SK-N-SH treated with all-trans-retinoic acid at 6 μM for 48 hours (cell line): ENCODE measurements around the gene C7orf57.

Experiments
- ATAC-seq: fragments of 200-7000 bp; cut with Tn5 transposase; 3 replicates; pipeline ENCODE4 v1.9.1; 2020; ENCODE audit warnings: mild to moderate bottlenecking, moderate library complexity
- ARNTL ChIP-seq: fragments of 450-650 bp; formaldehyde crosslinking; IDR thresholded peaks from 2 replicates; pipeline ENCODE4 v1.5.0; 2020; ENCODE audit warnings: low read depth, mild to moderate bottlenecking, moderate library complexity, borderline replicate concordance
- BACH2 ChIP-seq: fragments of 250-450 bp; sonication (Bioruptor Pico); IDR thresholded peaks from 2 replicates; pipeline ENCODE4 v1.9.0; 2021; ENCODE audit warnings: mild to moderate bottlenecking, borderline replicate concordance
- ESRRG ChIP-seq: fragments of 250-450 bp; sonication (Bioruptor Pico); IDR thresholded peaks from 2 replicates; pipeline ENCODE4 v1.6.1; 2021; ENCODE audit warnings: mild to moderate bottlenecking
- GLIS3 ChIP-seq: fragments of 250-450 bp; sonication (Bioruptor Pico); IDR thresholded peaks from 2 replicates; pipeline ENCODE4 v1.5.0; 2020; ENCODE audit warnings: mild to moderate bottlenecking, moderate library complexity
- ISL1 ChIP-seq: fragments of 250-450 bp; sonication (Bioruptor Pico); IDR thresholded peaks from 2 replicates; pipeline ENCODE4 v2.1.2; 2022; ENCODE audit warnings: mild to moderate bottlenecking, moderate library complexity
- OSR1 ChIP-seq: fragments of 250-450 bp; sonication (Bioruptor Pico); IDR thresholded peaks from 2 replicates; pipeline ENCODE4 v1.8.0; 2022; ENCODE audit warnings: moderate library complexity, mild to moderate bottlenecking, inconsistent platforms
- PPARA ChIP-seq: fragments of 250-450 bp; sonication (Bioruptor Pico); IDR thresholded peaks from 2 replicates; pipeline ENCODE4 v1.5.0; 2020; ENCODE audit warnings: mild to moderate bottlenecking, borderline replicate concordance
- RARB ChIP-seq: fragments of 250-450 bp; sonication (Bioruptor Pico); IDR thresholded peaks from 2 replicates; pipeline ENCODE4 v1.8.0; 2021; ENCODE audit warnings: mild to moderate bottlenecking, moderate library complexity
- SNAI2 ChIP-seq: fragments of 250-450 bp; sonication (Bioruptor Pico); IDR thresholded peaks from 2 replicates; pipeline ENCODE4 v1.5.0; 2020; ENCODE audit warnings: mild to moderate bottlenecking, moderate library complexity
- TCF4 ChIP-seq: fragments of 250-450 bp; sonication (Bioruptor Pico); IDR thresholded peaks from 2 replicates; pipeline ENCODE4 v1.8.0; 2021; ENCODE audit warnings: mild to moderate bottlenecking, moderate library complexity, borderline replicate concordance
- ZC3H10 ChIP-seq: fragments of 250-450 bp; sonication (Bioruptor Pico); IDR thresholded peaks from 2 replicates; pipeline ENCODE4 v1.5.1; 2021; ENCODE audit warnings: mild to moderate bottlenecking, moderate library complexity
- ZFP3 ChIP-seq: fragments of 250-450 bp; sonication (Bioruptor Pico); IDR thresholded peaks from 2 replicates; pipeline ENCODE4 v1.5.0; 2020; ENCODE audit warnings: mild to moderate bottlenecking, moderate library complexity
- ZFP30 ChIP-seq: fragments of 450-650 bp; formaldehyde crosslinking; IDR thresholded peaks from 2 replicates; pipeline ENCODE4 v1.5.0; 2022; ENCODE audit warnings: mild to moderate bottlenecking, moderate library complexity
- ZNF565 ChIP-seq: fragments of 450-650 bp; formaldehyde crosslinking; conservative IDR thresholded peaks from 2 replicates; pipeline ENCODE4 v1.5.0; 2020; ENCODE audit warnings: low read depth, mild to moderate bottlenecking, moderate library complexity
- ZNF70 ChIP-seq: fragments of 450-650 bp; formaldehyde crosslinking; IDR thresholded peaks from 2 replicates; pipeline ENCODE4 v1.5.0; 2020; ENCODE audit warnings: mild to moderate bottlenecking, moderate library complexity
- ZNF8 ChIP-seq: fragments of 450-650 bp; formaldehyde crosslinking; IDR thresholded peaks from 2 replicates; pipeline ENCODE4 v1.5.0; 2020; ENCODE audit warnings: mild to moderate bottlenecking, moderate library complexity
- TF ChIP-seq, protein P1 (sequence below): fragments of 250-450 bp; sonication (Bioruptor Pico); IDR thresholded peaks from 2 replicates; pipeline ENCODE4 v1.8.0; 2020; ENCODE audit warnings: mild to moderate bottlenecking, moderate library complexity, borderline replicate concordance
- TF ChIP-seq, protein P2 (sequence below): fragments of 250-450 bp; sonication (Bioruptor Pico); IDR thresholded peaks from 2 replicates; pipeline ENCODE4 v1.5.1; 2021; ENCODE audit warnings: mild to moderate bottlenecking, moderate library complexity
- TF ChIP-seq, protein P3 (sequence below): fragments of 250-450 bp; sonication (Bioruptor Pico); IDR thresholded peaks from 2 replicates; pipeline ENCODE4 v1.8.0; 2021; ENCODE audit warnings: low read depth, mild to moderate bottlenecking, moderate library complexity, borderline replicate concordance
- TF ChIP-seq, protein P4 (sequence below): fragments of 250-450 bp; sonication (Bioruptor Pico); IDR thresholded peaks from 2 replicates; pipeline ENCODE4 v1.5.1; 2020; ENCODE audit warnings: low read depth, mild to moderate bottlenecking, moderate library complexity
- TF ChIP-seq, protein P5 (sequence below): fragments of 250-450 bp; sonication (Bioruptor Pico); IDR thresholded peaks from 2 replicates; pipeline ENCODE4 v1.5.0; 2020; ENCODE audit warnings: mild to moderate bottlenecking, moderate library complexity

The C7orf57 gene

DNA sequence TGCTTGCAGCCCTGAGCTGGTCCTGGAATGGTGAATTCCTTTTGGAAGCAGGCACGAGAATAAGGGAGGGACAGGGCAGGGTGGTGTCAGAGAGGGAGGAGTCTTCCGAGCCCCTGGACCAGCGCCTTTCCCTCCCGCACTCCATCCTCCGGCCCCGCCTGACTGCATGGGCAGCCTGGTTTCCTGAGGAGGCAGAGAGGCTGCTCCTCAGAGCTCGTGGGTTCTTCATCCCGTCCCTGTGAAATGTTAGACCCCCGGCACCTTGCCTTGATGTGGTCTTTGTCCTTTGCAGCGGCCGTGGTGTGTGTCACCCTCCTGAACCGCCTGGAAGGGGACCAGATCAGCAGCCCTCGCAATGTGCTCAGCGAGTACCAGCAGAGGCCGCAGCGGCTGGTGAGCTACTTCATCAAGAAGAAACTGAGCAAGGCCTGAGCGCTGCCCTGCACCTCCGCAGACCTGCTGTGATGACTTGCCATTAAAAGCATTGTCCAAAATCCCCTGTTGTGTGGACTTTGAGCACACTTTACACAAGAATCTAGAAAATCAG, 72.7 kb downstream of the C7orf57 start:
- TF ChIP-seq, protein P1, sequence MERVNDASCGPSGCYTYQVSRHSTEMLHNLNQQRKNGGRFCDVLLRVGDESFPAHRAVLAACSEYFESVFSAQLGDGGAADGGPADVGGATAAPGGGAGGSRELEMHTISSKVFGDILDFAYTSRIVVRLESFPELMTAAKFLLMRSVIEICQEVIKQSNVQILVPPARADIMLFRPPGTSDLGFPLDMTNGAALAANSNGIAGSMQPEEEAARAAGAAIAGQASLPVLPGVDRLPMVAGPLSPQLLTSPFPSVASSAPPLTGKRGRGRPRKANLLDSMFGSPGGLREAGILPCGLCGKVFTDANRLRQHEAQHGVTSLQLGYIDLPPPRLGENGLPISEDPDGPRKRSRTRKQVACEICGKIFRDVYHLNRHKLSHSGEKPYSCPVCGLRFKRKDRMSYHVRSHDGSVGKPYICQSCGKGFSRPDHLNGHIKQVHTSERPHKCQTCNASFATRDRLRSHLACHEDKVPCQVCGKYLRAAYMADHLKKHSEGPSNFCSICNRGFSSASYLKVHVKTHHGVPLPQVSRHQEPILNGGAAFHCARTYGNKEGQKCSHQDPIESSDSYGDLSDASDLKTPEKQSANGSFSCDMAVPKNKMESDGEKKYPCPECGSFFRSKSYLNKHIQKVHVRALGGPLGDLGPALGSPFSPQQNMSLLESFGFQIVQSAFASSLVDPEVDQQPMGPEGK (CRISPR knock-in tag), result no peak
- TF ChIP-seq ZNF70 (no peak), PPARA (CRISPR knock-in tag) (no peak), GLIS3 (CRISPR knock-in tag) (no peak), ISL1 (no peak), OSR1 (CRISPR knock-in tag) (no peak), BACH2 (CRISPR knock-in tag) (no peak), ESRRG (CRISPR knock-in tag) (no peak), SNAI2 (CRISPR knock-in tag) (no peak), ARNTL (CRISPR knock-in tag) (no peak), ZNF8 (CRISPR knock-in tag) (no peak), RARB (CRISPR knock-in tag) (no peak), ZNF565 (CRISPR knock-in tag) (no peak), TCF4 (CRISPR knock-in tag) (no peak)
- TF ChIP-seq, protein P2, sequence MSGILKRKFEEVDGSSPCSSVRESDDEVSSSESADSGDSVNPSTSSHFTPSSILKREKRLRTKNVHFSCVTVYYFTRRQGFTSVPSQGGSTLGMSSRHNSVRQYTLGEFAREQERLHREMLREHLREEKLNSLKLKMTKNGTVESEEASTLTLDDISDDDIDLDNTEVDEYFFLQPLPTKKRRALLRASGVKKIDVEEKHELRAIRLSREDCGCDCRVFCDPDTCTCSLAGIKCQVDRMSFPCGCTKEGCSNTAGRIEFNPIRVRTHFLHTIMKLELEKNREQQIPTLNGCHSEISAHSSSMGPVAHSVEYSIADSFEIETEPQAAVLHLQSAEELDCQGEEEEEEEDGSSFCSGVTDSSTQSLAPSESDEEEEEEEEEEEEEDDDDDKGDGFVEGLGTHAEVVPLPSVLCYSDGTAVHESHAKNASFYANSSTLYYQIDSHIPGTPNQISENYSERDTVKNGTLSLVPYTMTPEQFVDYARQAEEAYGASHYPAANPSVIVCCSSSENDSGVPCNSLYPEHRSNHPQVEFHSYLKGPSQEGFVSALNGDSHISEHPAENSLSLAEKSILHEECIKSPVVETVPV (CRISPR knock-in tag), result no peak
- ATAC-seq, result no peak

DNA sequence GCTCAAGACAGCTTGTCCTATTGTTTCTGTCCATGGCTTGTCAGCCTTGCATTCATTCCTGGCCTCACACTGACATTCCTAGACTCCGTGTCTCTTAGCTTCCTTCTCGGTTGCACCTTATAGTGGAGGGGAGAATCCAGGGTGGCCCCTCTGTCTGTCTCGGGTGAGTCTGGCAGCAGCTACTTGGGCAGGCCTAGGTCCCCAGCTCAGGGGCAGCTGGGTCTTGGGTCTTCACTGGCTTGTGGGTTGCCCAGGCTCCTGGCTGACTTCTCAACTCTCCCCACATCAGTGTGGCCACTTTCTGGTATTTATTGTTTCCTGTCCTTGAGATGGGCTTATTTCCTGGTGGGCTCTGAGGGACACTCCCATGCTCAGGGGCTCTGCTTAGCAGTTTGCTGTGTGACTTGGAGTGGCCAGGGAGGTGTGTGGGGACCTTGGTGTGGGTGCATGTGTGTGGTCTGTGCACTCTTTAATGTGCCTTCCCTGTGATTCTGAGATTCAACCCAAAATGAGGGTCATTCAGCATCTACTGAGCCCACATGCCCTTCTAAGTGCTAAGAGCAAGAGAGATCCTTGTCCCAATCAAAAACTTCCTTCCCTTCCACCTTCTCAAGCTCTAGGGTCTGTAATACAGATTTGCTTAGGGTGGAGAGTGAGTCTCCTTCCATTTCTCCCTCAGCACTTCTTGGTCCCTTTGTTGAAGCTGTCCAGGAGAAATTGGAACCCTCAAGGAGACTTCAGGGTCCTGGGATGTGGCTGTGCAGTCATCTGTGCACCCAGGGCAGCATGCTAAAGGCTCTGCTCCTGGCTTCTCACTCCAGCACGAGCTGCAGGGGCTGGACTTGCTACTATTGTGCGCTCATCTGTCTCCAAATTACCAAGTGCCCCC, 73.9 kb downstream of the C7orf57 start:
- TF ChIP-seq TCF4 (CRISPR knock-in tag), result no peak
- TF ChIP-seq BACH2 (CRISPR knock-in tag), result no peak
- TF ChIP-seq ARNTL (CRISPR knock-in tag), result no peak
- TF ChIP-seq, protein P3, sequence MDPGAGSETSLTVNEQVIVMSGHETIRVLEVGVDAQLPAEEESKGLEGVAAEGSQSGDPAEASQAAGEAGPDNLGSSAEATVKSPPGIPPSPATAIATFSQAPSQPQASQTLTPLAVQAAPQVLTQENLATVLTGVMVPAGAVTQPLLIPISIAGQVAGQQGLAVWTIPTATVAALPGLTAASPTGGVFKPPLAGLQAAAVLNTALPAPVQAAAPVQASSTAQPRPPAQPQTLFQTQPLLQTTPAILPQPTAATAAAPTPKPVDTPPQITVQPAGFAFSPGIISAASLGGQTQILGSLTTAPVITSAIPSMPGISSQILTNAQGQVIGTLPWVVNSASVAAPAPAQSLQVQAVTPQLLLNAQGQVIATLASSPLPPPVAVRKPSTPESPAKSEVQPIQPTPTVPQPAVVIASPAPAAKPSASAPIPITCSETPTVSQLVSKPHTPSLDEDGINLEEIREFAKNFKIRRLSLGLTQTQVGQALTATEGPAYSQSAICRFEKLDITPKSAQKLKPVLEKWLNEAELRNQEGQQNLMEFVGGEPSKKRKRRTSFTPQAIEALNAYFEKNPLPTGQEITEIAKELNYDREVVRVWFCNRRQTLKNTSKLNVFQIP (CRISPR knock-in tag), result no peak
- TF ChIP-seq, protein P4, sequence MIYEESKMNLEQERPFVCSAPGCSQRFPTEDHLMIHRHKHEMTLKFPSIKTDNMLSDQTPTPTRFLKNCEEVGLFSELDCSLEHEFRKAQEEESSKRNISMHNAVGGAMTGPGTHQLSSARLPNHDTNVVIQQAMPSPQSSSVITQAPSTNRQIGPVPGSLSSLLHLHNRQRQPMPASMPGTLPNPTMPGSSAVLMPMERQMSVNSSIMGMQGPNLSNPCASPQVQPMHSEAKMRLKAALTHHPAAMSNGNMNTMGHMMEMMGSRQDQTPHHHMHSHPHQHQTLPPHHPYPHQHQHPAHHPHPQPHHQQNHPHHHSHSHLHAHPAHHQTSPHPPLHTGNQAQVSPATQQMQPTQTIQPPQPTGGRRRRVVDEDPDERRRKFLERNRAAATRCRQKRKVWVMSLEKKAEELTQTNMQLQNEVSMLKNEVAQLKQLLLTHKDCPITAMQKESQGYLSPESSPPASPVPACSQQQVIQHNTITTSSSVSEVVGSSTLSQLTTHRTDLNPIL (CRISPR knock-in tag), result no peak
- no peak for TF ChIP-seq ZC3H10 (CRISPR knock-in tag)
- no peak for TF ChIP-seq OSR1 (CRISPR knock-in tag)
- TF ChIP-seq, protein P5, sequence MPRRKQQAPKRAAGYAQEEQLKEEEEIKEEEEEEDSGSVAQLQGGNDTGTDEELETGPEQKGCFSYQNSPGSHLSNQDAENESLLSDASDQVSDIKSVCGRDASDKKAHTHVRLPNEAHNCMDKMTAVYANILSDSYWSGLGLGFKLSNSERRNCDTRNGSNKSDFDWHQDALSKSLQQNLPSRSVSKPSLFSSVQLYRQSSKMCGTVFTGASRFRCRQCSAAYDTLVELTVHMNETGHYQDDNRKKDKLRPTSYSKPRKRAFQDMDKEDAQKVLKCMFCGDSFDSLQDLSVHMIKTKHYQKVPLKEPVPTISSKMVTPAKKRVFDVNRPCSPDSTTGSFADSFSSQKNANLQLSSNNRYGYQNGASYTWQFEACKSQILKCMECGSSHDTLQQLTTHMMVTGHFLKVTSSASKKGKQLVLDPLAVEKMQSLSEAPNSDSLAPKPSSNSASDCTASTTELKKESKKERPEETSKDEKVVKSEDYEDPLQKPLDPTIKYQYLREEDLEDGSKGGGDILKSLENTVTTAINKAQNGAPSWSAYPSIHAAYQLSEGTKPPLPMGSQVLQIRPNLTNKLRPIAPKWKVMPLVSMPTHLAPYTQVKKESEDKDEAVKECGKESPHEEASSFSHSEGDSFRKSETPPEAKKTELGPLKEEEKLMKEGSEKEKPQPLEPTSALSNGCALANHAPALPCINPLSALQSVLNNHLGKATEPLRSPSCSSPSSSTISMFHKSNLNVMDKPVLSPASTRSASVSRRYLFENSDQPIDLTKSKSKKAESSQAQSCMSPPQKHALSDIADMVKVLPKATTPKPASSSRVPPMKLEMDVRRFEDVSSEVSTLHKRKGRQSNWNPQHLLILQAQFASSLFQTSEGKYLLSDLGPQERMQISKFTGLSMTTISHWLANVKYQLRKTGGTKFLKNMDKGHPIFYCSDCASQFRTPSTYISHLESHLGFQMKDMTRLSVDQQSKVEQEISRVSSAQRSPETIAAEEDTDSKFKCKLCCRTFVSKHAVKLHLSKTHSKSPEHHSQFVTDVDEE, result no peak
- TF ChIP-seq, protein P2 (CRISPR knock-in tag), result no peak
- TF ChIP-seq SNAI2 (CRISPR knock-in tag), result no peak
- TF ChIP-seq GLIS3 (CRISPR knock-in tag), result no peak
- no peak for TF ChIP-seq ZFP30 (CRISPR knock-in tag)
- TF ChIP-seq ZFP3 (CRISPR knock-in tag), result no peak
- TF ChIP-seq ESRRG (CRISPR knock-in tag), result no peak
- no peak for TF ChIP-seq ISL1
- peak; percentile 6; the same call in 2 of the 3 replicates for ATAC-seq
